GM11168 (cell line): ENCODE data around the gene TEX101.
"Not testable (repeated sequence)": the region's sequence is repeated elsewhere in the genome, so short reads cannot be mapped to it uniquely, and the experiment has no call there.

Experiments
- in situ Hi-C: fragments of 300-500 bp; cut with MboI; formaldehyde crosslinking; loops from one replicate; pipeline ENCODE4 v1.12.0; 2022; ENCODE audit warnings: low sequenced_read_pairs; ENCODE audit not compliant: unreplicated experiment

The TEX101 gene

DNA sequence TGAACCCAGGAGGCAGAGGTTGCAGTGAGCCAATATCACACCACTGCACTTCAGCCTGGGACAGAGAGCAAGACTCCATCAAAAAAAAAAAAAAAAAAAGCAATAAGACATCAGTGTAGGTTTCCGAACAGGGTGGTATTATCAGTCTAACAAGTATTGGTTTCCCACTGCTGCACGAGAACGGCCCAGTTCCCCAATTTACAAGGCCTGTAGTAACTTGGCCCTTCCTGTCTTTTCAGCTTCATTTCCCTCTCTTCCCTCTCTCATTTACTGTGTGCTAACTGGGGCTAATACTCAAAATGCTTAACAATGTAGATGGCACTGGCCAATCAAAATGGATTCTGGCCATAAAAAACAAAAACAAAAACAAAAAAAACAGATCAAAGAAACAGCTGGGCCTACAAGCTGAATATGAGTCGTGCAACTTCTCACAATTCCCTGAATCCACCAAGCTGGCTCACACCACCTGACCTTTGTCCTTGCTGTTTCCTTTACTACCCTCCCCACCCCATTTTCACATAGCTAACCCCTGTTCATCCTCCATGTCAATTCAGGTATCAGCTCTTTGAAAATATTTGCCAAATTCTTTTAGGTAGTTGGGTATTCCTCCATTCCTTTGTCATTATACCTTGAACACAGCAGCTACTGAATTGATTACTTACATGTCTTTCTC, 2.4 kb downstream of the TEX101 start:
- in situ Hi-C loops: no loop called here

DNA sequence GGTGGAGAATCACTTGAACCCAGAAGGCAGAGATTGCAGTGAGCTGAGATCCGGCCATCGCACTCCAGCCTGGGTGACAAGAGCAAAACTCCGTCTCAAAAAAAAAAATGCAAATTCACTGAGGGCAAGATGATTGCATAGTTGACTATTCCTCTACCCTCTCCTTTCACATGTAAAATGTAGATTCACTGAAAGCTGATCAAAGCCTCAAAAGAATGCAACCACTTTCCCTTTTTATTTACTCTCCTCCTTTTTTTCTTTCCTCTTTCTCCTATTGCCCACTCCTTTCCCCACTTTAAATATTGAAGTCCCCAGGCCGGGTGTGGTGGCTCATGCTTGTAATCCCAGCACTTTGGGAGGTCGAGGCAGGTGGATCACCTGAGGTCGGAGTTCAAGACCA, 6.3 kb downstream of the TEX101 start:
- in situ Hi-C loops: no loop called here

DNA sequence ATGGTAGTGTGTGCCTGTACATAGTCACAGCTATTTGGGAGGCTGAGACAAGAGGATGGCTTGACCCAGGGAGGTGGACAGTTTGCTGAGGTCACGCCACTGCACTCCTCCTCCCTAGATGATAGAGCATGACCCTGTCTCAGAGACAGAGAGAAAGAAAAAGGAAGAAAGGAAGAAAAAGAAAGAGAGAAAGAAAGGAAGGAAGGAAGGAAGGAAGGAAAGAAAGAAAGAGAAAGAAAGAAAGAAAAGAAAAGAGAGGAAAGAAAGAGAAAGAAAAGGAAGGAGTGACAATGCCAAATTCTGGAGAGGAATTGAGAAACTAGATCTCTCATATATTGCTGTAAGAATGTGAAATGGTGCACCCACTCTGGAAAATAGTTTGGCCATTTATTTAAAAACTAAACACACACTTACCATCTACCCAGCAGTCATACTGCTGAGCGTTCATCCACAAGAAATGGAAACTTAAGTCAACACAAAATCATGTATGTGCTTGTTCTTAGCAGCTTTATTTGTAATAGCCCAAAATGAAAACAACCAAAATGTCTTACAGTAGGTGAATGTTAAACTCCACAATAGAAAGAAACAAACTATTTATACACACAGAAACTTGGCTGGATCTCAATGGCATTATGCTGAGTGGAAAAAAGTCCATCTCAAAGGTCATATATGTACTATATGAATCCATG, 7.5 kb downstream of the TEX101 start:
- in situ Hi-C loops: no loop called here

DNA sequence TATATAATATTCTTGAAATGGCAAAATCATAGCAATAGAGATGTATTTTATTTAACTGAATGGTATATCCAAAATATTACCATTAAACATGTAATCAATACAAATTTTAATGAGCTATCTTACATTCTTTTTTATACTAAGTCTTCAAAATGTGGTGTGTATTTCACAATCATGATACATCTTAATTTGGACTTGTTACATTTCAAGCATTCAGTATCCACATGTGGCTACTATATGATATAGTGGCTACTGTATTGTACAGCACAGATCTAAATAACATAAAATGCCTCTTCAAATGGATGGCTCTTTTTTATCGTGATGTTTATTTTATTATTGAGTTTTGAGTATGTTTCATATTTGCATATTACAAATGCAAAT, 8.0 kb downstream of the TEX101 start:
- in situ Hi-C loops: no loop called here

DNA sequence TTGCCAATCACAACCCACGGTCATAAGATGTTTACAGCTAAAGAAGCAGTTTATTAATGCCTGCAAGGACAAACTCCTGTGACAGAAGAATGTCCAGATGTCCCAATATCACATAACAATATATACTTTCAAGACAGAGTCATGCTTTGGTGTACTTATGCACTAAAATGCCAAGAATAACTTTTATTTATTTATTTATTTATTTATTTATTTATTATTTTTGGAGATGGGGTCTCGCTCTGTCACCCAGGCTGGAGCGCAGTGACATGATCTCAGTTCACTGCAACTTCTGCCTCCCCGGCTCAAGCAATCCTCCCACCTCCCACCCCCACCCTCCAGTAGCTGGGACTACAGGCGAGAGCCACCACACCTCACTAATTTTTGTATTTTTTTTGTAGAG, 9.1 kb downstream of the TEX101 start:
- in situ Hi-C loops: no loop called here

DNA sequence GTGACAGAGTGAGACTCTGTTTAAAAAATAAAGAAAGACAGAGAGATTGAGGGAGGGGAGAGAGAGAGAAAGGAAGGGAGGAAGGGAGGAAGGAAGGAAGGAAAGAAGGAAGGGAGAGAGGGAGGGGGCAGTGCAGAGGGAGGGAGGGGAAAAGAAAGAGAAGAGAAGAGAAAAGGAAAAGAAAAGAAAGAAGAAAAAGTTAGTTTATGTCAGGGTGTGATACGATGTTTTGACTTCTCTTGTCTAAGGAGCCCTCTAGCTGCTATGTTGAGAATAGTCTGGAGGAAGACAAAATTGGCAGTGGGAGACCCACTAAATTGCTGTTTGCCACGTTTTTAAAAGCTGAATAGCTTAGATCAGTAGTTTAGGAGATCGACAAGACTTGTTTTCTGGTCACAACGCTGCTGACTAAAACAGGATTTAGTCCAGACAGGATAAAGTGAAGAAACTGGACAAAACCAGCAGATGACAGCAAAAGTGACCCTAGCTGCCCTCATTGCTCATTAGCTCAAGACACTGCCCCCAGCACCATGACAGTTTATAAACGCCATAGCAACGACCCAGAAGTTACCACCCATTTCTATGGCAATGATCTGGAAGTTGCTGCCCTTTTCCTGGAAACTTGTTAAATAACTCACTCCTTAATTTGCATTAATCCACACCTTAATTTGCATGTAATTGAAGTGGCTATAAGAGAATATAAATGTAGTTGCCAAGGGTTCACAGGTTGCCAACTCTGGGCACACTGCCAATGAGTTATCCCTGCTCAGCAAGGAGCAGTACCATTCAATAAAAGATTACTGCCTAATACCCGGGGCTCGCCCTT, 11.1 kb downstream of the TEX101 start:
- in situ Hi-C loops: no loop called here

DNA sequence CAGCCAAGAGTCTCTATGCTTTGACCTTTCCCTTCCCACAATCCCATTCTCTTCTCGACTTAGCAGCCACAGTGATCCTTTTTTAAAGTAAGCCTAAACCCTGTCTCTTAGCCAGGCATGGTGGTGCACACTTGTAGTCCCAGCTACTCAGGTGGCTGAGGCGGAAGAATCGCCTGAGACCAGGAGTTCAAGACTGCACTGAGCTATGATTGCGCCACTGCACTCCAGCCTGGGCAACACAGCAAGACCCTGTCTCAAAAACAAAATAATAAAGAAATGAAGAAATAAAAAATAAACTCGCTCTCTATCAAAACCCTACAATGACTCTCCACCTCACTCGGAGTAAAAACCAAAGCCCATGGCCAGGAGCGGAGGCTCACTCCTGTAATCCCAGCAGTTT, 14.7 kb downstream of the TEX101 start:
- in situ Hi-C loops: no loop called here

DNA sequence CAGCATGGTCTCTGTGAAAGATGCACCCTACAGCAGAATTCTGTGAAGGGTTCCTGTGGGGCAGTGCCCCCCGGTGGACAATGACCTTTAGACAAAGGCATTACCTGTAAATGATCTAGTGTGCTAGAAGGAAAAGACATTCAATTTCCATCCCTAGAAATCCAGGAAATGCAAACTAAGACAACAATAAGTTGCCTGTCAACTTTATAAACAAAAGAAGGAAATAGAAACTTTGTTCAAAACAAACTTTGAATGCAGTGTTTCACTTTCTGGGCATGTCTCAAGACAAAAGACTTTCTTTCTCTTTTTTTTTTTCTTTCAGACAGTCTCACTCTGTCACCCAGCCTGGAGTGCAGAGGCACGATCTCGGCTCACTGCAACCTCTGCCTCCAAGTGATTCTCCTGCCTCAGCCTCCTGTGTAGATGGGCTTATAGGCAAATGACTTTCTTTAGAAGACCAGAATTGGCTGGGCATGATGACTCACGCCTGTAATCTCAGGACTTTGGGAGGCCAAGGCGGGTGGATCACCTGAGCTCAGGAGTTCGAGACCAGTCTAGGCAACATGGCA, 15.5 kb downstream of the TEX101 start:
- in situ Hi-C loops: no loop called here

DNA sequence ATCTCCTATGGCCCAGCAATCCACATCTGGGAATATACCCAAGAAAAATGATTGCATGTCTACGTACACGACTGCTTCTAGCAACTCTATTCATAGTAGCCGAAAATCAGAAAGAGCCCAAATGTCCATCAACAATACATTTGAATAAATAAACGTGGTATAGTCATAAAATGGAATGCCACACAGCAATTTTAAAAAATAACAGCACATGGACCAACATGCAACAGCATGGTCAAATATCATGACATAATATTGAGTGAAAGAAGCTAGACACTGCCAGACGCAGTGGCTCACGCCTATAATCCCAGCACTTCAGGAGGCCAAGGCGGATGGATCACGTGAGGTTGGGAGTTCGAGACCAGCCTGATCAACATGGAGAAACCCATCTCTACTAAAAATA, 16.3 kb downstream of the TEX101 start:
- in situ Hi-C loops: no loop called here

DNA sequence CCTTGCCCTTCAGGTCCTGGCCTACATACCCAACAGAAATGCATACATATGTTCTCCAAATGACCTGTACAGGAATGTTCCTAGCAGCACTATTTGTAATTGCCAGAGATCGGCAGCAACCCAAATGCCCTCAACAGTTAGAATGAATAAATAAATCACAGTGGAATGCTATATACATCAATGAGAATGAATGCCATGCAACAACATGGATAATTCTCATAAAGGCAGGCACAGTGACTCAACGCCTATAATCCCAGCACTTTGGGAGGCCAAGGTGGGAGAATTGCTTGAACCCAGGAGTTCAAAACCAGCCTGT, 18.6 kb downstream of the TEX101 start:
- in situ Hi-C loops: no loop called here

DNA sequence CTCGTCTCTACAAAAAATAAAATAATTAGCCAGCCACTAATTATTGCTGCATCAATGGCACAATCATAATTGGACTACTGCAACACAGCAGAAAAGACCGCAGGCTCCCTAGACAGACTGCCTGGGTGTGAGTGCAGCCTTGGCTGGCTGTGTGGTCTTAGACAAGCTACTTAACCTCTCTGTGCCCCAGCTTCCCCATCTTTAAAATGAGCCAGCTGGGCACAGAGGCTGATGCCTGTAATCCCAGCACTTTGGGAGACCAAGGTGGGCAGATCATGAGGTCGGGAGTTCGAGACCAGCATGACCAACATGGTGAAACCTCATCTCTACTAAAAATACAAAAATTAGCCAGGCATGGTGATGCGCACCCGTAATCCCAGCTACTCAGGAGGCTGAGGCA, 19.0 kb downstream of the TEX101 start:
- in situ Hi-C loops: no loop called here

DNA sequence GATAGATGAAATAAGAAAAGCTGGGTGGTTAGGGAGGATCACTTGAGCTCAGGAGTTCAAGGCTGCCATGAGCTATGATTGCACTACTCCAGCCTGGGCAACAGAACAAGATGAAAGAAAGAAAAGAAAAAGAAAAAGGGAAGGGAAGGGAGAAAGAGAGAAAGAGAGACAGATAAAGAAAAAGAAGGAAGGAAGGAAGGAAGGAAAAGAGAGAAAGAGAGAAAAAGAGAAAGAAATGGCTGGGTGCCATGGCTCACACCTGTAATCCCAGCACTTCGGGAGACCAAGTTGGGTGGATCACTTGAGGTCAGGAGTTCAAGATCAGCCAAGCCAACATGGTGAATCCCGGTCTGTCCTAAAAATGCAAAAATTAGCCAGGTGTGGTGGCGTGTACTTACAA, 21.1 kb downstream of the TEX101 start:
- in situ Hi-C loops: no loop called here

DNA sequence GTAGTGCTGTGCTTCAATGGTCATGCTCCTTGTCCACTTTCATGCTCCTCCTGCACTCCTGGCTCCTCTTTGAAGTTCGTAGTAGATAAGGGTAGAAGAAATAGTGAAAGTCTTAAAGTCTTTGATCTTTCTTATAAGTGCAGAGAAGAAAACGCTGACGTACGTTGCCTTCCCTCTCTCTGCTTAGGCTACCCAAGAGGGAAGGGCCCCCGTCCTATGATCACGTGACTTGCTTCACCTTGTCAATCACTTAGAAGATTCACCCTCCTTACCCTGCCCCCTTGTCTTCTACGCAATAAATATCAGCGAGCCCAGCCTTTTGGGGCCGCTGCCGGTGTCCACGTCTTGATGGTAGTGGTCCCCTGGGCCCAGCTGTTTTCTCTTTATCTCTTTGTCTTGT, 22.6 kb downstream of the TEX101 start:
- in situ Hi-C loops: not testable (repeated sequence)

DNA sequence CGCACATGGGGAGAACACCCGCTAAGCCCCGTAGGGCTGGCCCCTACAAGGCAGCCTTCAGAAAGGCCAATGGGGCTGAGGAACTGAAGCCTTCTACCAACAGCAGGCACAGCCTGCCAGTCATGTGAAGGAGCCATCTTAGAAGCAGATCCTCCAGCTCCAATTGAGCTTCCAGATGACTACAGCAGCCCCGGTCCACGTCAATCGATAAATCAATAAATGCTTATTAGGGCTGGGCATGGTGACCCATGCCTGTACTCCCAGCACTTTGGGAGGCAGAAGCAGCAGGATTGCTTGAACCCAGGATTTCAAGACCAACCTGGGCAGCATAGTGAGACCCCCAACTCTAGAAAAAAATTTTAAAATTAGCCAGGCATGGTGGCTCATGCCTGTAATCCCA, 23.0 kb downstream of the TEX101 start:
- in situ Hi-C loops: no loop called here

DNA sequence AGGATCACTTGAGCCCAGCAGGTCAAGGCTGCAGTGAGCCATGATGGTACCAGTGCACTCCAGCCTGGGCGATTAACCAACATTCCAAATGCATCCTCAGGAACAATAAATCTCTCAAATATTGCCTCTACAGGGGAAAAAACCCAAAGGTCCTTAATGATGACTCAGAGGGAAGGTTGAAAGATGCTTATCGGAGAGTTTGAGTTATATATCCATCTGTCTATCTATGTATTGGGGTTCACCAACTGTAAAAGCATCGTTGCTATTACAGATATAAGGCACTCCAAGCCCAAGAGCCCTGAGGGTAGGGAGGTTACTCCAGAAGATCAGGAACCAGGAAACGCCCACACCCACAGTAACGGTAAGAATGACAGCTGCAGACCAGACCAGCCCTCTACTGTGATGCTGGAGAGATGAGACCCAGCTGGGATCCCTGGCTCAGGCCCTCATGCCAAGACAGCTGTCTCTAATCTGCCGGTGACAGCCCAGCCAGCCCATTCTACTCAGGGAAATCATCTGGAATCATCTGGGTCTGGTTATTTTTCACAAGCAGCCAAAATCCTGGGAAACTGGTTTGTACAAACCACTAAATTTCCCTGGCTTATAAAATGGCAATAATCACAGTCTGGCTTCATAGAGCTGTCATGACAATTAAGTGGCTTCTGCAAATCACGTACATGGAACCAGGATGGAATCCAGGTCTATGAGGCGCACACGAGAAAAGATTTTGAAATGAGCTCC, 23.8 kb downstream of the TEX101 start:
- in situ Hi-C loops: no loop called here

DNA sequence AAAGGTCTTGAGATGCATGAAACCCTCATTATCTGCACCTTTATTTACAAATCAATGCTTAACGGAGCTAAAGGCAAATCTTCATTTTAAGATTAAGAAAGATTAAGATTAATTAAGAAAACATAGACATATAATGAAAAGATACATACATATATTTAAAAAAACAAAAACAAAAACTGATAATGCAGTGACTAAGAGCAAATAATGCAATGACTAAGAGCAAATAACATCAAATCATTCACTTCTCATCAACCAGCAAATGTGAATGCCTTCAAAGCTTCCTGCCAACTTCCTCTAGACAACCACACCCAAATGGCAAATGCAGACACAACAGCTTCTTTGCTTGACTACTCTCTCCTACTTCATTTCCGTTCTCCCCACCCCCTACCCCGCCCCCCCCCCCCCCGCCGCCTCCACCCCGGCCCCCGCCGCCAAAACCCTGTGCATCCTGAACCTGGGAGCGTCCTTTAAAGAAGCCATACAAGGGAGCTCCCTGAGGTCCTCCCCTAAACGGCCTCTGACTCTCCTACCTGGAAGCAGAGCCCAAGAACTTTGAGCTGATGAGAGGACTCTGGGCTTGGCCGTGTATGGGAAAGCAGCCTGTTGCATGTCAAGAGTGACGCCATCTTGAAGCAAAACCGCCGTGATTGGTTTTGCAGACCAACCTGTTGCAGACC, 24.5 kb downstream of the TEX101 start:
- in situ Hi-C loops: no loop called here

DNA sequence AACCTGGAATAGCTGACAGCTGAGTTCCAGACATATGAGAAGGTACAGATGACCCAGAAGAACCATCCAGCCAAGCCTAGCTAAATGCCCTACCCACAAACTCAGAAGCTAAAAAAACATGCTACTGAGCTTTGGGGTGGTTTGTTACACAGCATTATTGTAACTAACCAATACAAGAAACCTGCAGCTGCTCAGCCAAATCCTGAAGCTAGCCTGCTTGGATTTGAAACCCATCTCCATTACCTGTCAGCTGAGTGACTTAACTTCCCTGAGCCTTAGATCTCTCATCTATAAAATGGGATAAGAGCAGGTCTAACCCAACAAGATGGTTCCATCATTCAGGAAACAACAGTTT, 25.0 kb downstream of the TEX101 start:
- in situ Hi-C loops: no loop called here

DNA sequence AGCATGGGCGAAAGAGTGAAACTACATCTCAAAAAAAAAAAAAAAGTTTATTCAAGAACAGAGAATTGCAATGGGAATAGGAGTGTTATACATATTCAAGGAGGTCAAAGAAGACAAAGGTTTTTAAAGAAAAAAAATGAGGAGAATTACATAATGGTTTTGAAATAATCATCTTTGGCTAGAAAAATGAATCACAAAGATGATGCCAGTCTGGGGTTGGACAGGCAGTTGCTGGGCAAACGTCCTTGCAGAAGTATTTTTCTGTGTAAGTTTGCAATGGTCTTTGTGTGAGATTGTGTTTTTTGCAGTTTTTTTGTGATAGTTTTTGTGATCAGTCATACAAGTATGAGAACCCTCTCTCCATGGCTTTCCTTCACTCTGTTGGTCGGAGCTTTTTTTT, 27.0 kb downstream of the TEX101 start:
- in situ Hi-C loops: no loop called here

DNA sequence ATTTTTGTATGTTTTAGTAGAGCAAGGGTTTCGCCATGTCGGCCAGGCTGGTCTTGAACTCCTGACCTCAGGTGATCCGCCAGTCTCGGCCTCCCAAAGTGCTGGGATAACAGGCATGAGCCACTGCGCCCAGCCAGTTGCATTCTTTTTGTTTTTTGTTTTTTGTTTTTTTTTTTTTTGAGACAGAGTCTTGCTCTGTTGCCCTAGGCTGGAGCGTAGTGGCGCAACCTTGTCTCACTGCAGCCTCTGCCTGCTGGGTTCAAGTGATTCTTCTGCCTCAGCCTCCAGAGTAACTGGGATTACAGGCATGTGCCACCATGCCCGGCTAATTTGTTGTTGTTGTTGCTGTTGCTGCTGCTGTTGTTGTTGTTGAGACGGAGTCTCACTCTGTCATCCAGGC, 29.4 kb downstream of the TEX101 start:
- in situ Hi-C loops: not testable (repeated sequence)
